ENCODE data around the gene RNASE8. TPM values are rescaled to one million over a fixed set of nuclear protein-coding genes. Genes with fewer than 3 reads are reported as not detected.

RNASE8 gene
- total and polyA plus RNA-seq, 2 of the 8 experiments (the other 6 are each of a cell fraction or from before 2014, with no cell fraction given) = not detected

DNA sequence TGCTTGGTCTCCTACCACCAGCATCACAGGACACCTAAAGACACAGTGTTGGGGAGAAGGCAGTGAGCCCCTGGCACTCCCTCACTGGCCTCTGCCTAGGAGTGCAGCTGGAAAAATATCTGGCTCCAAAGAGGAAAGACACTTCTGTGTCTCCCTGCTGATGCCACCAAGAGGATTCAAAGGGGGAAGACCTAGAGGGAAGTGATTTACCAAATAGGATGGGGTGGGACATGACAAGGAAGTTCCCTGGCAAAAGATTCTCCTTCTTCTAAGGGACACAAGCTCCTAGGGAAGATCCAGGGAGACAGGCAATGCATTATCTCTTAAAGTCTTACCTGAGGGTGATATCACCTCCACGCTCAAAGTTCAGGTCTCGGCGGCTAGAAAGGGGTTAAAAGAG, 38.8 kb upstream of the RNASE8 start (continued):
- TF ChIP-seq HDAC2 (IDR thresholded peaks at IDR 0.05; ENCODE audit: borderline replicate concordance in 1 of 2, low read depth in 2 of 2, low read length in 2 of 2) (no peak), CHD2 (IDR thresholded peaks at IDR 0.05; ENCODE audit: low read length) (no peak), SP2 (IDR thresholded peaks at IDR 0.05; ENCODE audit: low read length) (no peak), TCF12 (IDR thresholded peaks at IDR 0.05; ENCODE audit: low read depth, low read length) (no peak), SUZ12 (IDR thresholded peaks at IDR 0.05; ENCODE audit: low read length) (no peak)
- TF ChIP-seq, protein P1, sequence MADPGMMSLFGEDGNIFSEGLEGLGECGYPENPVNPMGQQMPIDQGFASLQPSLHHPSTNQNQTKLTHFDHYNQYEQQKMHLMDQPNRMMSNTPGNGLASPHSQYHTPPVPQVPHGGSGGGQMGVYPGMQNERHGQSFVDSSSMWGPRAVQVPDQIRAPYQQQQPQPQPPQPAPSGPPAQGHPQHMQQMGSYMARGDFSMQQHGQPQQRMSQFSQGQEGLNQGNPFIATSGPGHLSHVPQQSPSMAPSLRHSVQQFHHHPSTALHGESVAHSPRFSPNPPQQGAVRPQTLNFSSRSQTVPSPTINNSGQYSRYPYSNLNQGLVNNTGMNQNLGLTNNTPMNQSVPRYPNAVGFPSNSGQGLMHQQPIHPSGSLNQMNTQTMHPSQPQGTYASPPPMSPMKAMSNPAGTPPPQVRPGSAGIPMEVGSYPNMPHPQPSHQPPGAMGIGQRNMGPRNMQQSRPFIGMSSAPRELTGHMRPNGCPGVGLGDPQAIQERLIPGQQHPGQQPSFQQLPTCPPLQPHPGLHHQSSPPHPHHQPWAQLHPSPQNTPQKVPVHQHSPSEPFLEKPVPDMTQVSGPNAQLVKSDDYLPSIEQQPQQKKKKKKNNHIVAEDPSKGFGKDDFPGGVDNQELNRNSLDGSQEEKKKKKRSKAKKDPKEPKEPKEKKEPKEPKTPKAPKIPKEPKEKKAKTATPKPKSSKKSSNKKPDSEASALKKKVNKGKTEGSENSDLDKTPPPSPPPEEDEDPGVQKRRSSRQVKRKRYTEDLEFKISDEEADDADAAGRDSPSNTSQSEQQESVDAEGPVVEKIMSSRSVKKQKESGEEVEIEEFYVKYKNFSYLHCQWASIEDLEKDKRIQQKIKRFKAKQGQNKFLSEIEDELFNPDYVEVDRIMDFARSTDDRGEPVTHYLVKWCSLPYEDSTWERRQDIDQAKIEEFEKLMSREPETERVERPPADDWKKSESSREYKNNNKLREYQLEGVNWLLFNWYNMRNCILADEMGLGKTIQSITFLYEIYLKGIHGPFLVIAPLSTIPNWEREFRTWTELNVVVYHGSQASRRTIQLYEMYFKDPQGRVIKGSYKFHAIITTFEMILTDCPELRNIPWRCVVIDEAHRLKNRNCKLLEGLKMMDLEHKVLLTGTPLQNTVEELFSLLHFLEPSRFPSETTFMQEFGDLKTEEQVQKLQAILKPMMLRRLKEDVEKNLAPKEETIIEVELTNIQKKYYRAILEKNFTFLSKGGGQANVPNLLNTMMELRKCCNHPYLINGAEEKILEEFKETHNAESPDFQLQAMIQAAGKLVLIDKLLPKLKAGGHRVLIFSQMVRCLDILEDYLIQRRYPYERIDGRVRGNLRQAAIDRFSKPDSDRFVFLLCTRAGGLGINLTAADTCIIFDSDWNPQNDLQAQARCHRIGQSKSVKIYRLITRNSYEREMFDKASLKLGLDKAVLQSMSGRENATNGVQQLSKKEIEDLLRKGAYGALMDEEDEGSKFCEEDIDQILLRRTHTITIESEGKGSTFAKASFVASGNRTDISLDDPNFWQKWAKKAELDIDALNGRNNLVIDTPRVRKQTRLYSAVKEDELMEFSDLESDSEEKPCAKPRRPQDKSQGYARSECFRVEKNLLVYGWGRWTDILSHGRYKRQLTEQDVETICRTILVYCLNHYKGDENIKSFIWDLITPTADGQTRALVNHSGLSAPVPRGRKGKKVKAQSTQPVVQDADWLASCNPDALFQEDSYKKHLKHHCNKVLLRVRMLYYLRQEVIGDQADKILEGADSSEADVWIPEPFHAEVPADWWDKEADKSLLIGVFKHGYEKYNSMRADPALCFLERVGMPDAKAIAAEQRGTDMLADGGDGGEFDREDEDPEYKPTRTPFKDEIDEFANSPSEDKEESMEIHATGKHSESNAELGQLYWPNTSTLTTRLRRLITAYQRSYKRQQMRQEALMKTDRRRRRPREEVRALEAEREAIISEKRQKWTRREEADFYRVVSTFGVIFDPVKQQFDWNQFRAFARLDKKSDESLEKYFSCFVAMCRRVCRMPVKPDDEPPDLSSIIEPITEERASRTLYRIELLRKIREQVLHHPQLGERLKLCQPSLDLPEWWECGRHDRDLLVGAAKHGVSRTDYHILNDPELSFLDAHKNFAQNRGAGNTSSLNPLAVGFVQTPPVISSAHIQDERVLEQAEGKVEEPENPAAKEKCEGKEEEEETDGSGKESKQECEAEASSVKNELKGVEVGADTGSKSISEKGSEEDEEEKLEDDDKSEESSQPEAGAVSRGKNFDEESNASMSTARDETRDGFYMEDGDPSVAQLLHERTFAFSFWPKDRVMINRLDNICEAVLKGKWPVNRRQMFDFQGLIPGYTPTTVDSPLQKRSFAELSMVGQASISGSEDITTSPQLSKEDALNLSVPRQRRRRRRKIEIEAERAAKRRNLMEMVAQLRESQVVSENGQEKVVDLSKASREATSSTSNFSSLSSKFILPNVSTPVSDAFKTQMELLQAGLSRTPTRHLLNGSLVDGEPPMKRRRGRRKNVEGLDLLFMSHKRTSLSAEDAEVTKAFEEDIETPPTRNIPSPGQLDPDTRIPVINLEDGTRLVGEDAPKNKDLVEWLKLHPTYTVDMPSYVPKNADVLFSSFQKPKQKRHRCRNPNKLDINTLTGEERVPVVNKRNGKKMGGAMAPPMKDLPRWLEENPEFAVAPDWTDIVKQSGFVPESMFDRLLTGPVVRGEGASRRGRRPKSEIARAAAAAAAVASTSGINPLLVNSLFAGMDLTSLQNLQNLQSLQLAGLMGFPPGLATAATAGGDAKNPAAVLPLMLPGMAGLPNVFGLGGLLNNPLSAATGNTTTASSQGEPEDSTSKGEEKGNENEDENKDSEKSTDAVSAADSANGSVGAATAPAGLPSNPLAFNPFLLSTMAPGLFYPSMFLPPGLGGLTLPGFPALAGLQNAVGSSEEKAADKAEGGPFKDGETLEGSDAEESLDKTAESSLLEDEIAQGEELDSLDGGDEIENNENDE (IDR thresholded peaks at IDR 0.05; ENCODE audit: insufficient replicate concordance, low read length) = no peak
